Measurements from ENCODE around the gene ZNF597.

Gene ZNF597

GRCh38 chr16:3443108-3444031 lies at the start of gene ZNF597, which contains the start of gene NAA60:
Gene ZNF597, minus strand, starts transcription at chr16:3443504. Its CDS starts 351 bp downstream, at chr16:3443153.
Gene NAA60, plus strand, starts transcription at chr16:3443680. Its CDS starts 32,548 bp downstream, at chr16:3476228.
- peak; percentile 84 for DNase-seq (ENCODE audit: low spot score)

GRCh38 chr16:3492356-3492755 lies 49.1 kb upstream of the ZNF597 start:
- DNase-seq (ENCODE audit: low spot score), result no peak

GRCh38 chr16:3490911-3491629 lies 47.8 kb upstream of the ZNF597 start:
- DNase-seq (ENCODE audit: low spot score), result no peak

- DNase-seq (ENCODE audit: low spot score), result no peak
Measured at GRCh38 chr16:3488801-3489200, 45.5 kb upstream of the ZNF597 start.

- DNase-seq (ENCODE audit: low spot score), result no peak
Measured at GRCh38 chr16:3487521-3488410, 44.5 kb upstream of the ZNF597 start.

- DNase-seq (ENCODE audit: low spot score), result no peak
Measured at GRCh38 chr16:3486506-3487215, 43.4 kb upstream of the ZNF597 start.

- DNase-seq (ENCODE audit: low spot score), result no peak
Measured at GRCh38 chr16:3485821-3486505, 42.7 kb upstream of the ZNF597 start.

- DNase-seq (ENCODE audit: low spot score), result no peak
Measured at GRCh38 chr16:3485097-3485745, 41.9 kb upstream of the ZNF597 start.

GRCh38 chr16:3484318-3485096 lies 41.2 kb upstream of the ZNF597 start:
- DNase-seq (ENCODE audit: low spot score), result no peak

- no peak for DNase-seq (ENCODE audit: low spot score)
Measured at GRCh38 chr16:3482659-3483241, 39.4 kb upstream of the ZNF597 start.

- DNase-seq (ENCODE audit: low spot score), result no peak
Measured at GRCh38 chr16:3481696-3482658, 38.7 kb upstream of the ZNF597 start.

- no peak for DNase-seq (ENCODE audit: low spot score)
Measured at GRCh38 chr16:3480901-3481695, 37.8 kb upstream of the ZNF597 start.

- no peak for DNase-seq (ENCODE audit: low spot score)
Measured at GRCh38 chr16:3479654-3480216, 36.4 kb upstream of the ZNF597 start.

GRCh38 chr16:3478242-3478925 lies 35.1 kb upstream of the ZNF597 start:
- DNase-seq (ENCODE audit: low spot score), result no peak

GRCh38 chr16:3476409-3476808 lies 33.1 kb upstream of the ZNF597 start:
- no peak for DNase-seq (ENCODE audit: low spot score)

Measured in kidney capillary endothelial cell (primary cell).